Measurements from ENCODE around the gene PRMT9. TPM values are rescaled to one million over a fixed set of nuclear protein-coding genes. Genes with fewer than 3 reads are reported as not detected.
A peak's percentile ranks its signal among the peaks of the same experiment; 100 is the strongest.

Gene PRMT9
- polyA plus RNA-seq, 3 donors = 26.9 to 30.5 (median 27.4) TPM

DNA sequence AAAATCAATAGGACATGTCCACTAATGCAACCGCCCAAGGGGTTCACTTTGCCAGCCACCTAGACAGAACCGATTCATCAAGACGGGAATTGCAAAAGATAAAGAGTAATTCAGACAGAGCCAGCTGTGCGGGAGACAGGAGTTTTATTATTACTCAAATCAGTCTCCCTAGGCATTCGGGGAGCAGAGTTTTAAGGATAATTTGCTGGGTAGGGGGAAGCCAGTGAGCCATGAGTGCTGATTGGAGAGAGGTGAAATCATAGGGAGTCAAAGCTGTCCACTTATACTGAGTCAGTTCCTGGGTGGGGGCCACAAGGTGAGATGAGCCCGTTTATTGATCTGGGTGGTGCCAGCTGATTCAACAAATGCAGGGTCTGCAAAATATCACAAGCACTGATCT lies 58.2 kb downstream of the PRMT9 start:
- DNase-seq (ENCODE audit: low read depth in 3 of 3, low spot score in 2 of 3) = no peak

DNA sequence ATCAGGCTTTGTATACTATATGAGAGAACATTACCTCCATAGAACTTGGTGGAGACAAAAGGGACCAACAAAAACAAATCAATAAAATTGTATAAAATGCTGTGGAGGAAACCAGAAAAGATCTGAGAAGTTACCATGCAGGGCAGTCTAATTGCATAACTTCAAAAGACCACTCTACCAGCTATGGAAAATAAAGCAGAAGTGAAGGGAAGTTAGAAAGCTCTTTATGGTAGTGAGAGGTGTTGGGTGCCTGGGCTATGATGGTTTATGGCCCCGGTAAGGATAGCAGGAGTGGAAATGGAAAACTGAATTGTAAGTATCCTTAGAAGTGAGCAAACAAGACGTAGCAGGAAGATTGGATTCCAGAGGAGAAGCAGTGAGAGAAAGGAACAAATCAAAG lies 63.6 kb downstream of the PRMT9 start:
- DNase-seq (ENCODE audit: low read depth in 3 of 3, low spot score in 2 of 3) = no peak

- no peak for DNase-seq (ENCODE audit: low read depth in 3 of 3, low spot score in 2 of 3)
These were observed 65.9 kb downstream of the PRMT9 start for GRCh38 chr4:147617841-147618691.

GRCh38 chr4:147617173-147617840 lies 66.7 kb downstream of the PRMT9 start, which contains the start of gene TMEM184C:
Gene TMEM184C (plus strand): TSS chr4:147617397. CDS start chr4:147617957, 560 bp downstream.
- peak; percentile 89 to 94 (median 90) for DNase-seq (ENCODE audit: low read depth in 3 of 3, low spot score in 2 of 3)

DNA sequence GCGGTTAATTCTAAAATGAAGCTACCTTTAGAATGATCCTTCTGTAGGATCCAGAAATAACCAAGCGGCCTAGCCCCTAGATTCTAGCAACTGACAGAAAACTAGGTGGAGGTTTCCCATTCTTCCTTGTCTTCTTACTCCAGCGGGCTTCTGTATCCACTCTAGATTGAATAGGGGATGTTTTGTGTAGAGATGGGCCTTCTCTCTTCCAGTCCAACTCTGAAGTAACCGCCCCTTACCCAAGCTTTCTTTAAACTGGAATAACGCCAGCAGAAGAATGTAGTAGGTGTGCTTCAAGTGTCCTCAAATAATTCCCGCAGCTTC lies 67.2 kb downstream of the PRMT9 start:
- no peak for DNase-seq (ENCODE audit: low read depth in 3 of 3, low spot score in 2 of 3)

DNA sequence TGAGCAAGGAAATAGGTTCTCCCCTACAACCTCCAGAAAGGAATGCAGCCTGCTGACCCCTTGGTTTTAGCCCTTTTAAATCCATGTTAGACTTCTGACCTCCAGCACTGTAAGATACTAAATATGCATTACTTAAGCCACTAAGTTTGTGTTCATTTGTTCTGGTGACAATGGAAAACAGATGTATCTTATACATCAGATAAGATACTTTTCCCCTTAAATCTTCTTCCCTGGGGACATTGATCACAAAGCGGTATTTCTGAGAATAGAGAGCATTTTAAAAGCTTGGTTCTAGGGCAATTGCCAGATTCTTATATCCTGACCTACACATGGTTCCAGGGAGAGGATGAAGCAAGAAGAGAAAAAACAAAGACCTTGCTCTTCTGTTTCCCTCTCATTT lies 73.3 kb downstream of the PRMT9 start:
- no peak for DNase-seq (ENCODE audit: low read depth in 3 of 3, low spot score in 2 of 3)

- no peak for DNase-seq (ENCODE audit: low read depth in 3 of 3, low spot score in 2 of 3)
These were observed 76.5 kb downstream of the PRMT9 start for GRCh38 chr4:147607471-147607870.

DNA sequence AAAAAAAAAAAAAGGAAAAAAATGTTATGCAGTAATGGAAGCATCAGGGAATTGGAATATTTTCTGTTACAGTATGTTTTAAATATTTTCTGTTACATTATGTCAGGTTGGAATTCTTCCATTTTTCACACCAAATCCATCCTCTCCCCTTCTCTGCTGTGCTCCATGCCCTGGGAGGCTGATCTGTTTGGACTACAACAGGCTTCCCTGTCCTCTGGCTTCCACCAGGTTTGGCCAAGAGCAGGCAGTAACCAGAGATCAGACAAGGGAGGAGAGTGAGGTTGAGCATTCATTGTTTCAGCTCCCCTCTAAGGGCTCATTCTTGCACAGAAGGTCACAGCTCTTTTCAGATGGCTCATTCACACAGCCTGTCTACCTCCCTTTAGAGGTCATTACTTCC lies 78.5 kb downstream of the PRMT9 start:
- no peak for DNase-seq (ENCODE audit: low read depth in 3 of 3, low spot score in 2 of 3)

DNA sequence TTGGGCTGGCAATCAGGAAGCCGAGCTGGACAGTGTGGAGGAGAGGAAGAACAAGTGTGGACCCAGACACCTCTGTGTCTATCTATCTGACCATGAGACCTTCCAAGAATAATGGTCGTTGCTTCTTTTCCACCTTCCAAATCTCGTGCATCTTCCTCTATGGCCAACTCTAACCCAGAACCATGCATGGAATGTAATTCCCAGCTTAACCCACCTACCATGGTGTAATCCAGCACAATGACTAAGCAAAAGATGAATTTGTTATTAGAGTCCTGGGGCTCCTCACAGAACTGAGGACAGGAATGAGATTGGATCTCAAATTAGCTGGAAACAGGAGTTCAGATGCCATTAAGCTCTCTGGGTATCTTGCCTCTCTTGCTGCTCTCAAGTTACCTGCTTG lies 84.2 kb downstream of the PRMT9 start:
- DNase-seq (ENCODE audit: low read depth in 3 of 3, low spot score in 2 of 3) = no peak

GRCh38 chr4:147599206-147599605 lies 84.8 kb downstream of the PRMT9 start:
- no peak for DNase-seq (ENCODE audit: low read depth in 3 of 3, low spot score in 2 of 3)

DNA sequence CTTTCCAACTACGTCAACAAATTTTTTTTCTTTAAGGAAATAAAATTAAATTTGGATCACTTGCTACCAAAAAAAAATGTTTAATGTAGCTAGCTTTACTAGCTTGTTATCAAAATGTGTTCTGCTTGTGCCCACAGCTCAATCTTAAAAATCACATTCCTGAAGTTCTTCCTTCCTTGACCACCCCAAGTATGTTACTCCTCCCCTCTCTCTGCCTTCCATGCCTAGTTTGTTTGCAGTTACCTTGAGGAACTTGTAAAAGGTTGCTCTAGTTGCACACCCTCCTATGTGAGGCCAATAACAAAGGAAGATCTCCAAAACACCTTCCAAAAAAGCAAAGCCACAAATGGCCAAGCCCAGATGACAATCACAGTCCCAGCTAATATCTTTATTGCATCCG lies 86.4 kb downstream of the PRMT9 start:
- DNase-seq (ENCODE audit: low read depth in 3 of 3, low spot score in 2 of 3) = no peak

DNA sequence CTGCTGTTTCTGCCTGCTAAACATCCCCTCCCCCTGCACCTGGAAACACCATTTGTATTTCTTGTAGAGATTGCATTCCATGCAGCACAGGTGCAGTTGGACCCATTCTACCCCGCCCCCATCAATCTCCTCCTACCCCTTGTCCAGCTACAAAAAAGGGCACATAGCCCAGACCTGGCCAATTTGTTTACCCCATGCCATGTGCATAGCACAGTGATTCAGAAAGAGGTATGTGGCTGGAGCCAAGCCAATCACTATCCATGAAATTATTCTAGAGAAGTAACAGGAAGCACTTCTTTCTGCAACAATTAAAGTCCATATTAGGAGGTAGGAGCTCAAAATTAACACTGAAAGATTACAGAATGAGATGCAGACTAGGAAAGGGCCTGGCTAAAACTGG lies 87.0 kb downstream of the PRMT9 start:
- no peak for DNase-seq (ENCODE audit: low read depth in 3 of 3, low spot score in 2 of 3)

- no peak for DNase-seq (ENCODE audit: low read depth in 3 of 3, low spot score in 2 of 3)
These were observed 87.6 kb downstream of the PRMT9 start for GRCh38 chr4:147596377-147596776.

DNA sequence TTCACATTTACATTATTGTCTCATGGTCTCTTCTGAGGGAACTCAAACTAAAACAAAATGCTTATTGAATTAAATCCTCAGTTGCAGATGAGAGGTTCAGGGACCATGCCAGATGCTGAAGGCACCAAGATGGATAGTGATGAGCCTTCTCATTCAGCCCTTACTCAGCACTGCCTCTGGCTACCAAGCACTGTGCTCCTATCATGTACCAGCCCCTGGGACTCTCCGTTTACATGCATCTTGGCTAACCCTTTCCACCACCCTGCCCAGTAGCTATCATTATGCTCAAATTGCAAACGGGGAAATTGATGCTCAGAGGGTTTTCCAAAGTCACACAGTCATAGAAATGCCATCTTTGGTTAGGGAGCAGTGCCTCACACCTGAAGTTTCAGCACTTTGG lies 89.4 kb downstream of the PRMT9 start:
- no peak for DNase-seq (ENCODE audit: low read depth in 3 of 3, low spot score in 2 of 3)

DNA sequence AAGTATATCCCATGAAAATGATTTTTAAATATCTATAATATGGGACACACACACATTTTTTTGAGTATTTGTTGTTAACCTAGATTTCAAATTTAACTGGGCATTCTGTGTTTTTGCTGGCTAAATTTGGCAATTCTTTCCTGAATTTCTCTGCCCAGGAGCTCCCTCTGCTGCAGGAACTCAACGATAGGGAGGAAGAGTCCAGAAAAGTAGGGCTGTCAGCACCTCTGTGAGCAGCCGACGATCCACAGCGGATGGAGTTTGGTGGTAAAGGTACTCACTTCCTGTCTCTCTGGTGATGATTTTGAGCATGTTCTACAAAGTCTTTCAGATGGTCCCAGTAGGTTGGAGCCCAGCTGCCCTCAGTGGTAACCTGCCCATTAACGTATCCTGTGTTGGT lies 89.9 kb downstream of the PRMT9 start:
- no peak for DNase-seq (ENCODE audit: low read depth in 3 of 3, low spot score in 2 of 3)

DNA sequence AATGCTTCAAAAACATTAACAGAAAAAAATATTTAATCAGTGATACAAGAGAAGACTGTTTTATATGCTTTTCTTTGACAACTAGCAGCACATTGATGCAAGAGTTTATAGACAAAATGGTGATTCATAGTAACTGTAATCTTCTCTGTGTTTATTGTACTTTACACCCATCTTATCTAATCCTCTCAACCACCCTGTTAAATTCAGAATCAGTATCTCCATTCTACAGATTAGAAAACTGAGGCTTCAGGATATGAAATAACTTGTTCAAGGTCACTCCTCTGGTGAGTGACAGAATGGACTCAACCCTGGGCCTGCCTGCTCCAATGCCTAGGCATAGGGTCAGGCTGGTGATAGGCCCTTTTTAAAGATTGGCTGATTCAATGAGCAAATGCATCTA lies 92.9 kb downstream of the PRMT9 start:
- no peak for DNase-seq (ENCODE audit: low read depth in 3 of 3, low spot score in 2 of 3)

DNA sequence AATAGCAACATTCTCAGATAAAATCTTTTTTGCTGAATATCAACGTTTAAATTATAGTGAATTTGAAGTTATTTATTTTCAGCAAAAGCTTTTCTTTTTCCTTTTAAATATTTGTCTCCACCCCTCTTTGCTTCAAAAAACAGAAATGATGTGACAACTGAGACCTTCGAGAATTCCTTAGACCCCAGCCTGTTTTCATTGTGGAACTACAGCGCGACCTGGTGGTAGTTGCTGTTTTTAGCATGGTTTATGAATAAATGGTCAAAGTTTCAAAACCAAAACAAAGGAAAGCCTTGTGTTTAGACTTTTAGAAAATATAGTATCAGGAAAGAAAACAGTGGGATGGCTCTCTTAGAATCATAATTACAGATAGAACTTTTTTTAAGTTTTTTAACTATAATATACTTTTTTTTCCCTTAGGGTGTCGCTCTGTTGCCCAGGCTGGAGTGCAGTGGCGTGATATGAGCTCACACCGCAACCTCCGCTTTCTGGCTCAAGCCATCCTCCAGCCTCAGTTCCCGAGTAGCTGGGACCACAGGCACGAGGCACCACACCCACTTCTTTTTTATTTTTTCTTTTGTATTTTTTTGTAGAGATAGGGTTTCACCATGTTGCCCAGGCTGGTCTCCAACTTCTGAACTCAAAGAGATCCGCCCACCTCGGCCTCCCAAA lies 93.6 kb downstream of the PRMT9 start:
- peak; percentile 62 to 70 (median 65) for DNase-seq (ENCODE audit: low read depth in 3 of 3, low spot score in 2 of 3)

DNA sequence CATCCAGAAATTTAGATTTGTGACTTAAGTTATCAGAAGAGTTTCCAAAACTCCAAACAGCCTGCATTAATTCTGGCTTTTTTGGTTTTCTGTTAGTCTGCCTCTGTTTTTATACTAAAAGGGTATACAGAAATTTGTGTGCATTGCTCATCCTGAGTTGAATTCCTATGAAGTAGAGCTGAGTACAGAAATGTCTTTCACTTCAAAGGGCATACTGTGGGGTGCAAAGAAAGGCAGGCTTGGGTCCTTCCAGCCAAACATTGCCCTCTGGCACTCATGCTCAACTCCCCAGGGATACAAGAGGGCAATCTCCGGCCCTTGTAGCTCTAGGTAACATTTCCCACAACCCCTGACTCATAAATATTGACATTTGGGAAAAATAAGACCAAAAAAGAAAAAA lies 94.4 kb downstream of the PRMT9 start:
- DNase-seq (ENCODE audit: low read depth in 3 of 3, low spot score in 2 of 3) = no peak

All from right renal cortex interstitium (tissue), 3 donors.